HepG2 (cell line): Measurements from ENCODE around the gene MYO19. TPM values are rescaled to one million over a fixed set of nuclear protein-coding genes. Genes with fewer than 3 reads are reported as not detected.

Source experiments
- ATAC-seq: fragments of 200-7000 bp; cut with Tn5 transposase; 3 replicates; pipeline ENCODE4 v1.9.1; 2020; ENCODE audit warnings: mild to moderate bottlenecking, moderate library complexity
- BruUV-seq: library from RNA; stranded (reverse); fragments of 400-500 nt; replicated peaks from 2 replicates; lab custom pipeline; 2021; lab: Mats Ljungman, UMichigan
- CTCF ChIA-PET: fragments of 300-600 bp; formaldehyde crosslinking; extraction: SDS; loops from one replicate; lab custom pipeline; 2021; ENCODE audit warnings: low total read pairs, inconsistent platforms, low intra/inter-chr PET ratio; lab: Yijun Ruan, JAX
- POLR2A ChIA-PET: fragments of 350-600 bp; sonication (Branson Sonifier 250); formaldehyde crosslinking; loops from one replicate; lab custom pipeline; 2020; ENCODE audit warnings: antibody characterized with exemption, inconsistent platforms; lab: Yijun Ruan, JAX
- DNase-seq: peaks from one replicate; pipeline ENCODE4 v3.0.0-alpha.2; 2015; ENCODE audit warnings: low spot score
- FAIRE-seq: peaks from 3 replicates; lab custom pipeline; 2011; peaks lifted over from hg19 to GRCh38; lab: Jason Lieb, UNC
- H2AFZ ChIP-seq: one replicate; pipeline ENCODE4 v1.6.1; 2011; ENCODE audit warnings: low read length, inconsistent platforms
- H3K27ac ChIP-seq: fragments of 300-600 bp; 3 replicates; pipeline ENCODE4 v1.8.0; 2011; ENCODE audit warnings: mixed run types, mild to moderate bottlenecking, mixed read lengths, low read length, inconsistent platforms; ENCODE audit not compliant: insufficient read depth; ENCODE audit errors: extremely low read length
- H3K27me3 ChIP-seq, 2 experiments: fragments of 200-600 bp in 1 of 2; 2 replicates in 1 of 2; 3 replicates in 1 of 2; pipeline versions ENCODE4 v1.6.0 to v1.8.0; 2011; ENCODE audit warnings: low read length in 2 of 2, mild to moderate bottlenecking in 2 of 2, moderate library complexity in 2 of 2, inconsistent platforms in 1 of 2; ENCODE audit not compliant: insufficient read depth in 2 of 2, control insufficient read depth in 1 of 2
- H3K36me3 ChIP-seq, 2 experiments: fragments of 200-600 bp in 1 of 2; replicated peaks in 1 of 2; 2 replicates in 1 of 2; 3 replicates in 1 of 2; pipeline versions ENCODE4 v1.5.1 to v1.8.0; 2011; ENCODE audit warnings: low read length in 2 of 2, inconsistent platforms in 1 of 2; ENCODE audit not compliant: insufficient read depth in 2 of 2, control insufficient read depth in 1 of 2
- H3K4me1 ChIP-seq: 2 replicates; pipeline ENCODE4 v1.5.1; 2012; ENCODE audit warnings: low read length, inconsistent platforms; ENCODE audit not compliant: insufficient read depth
- H3K4me2 ChIP-seq: 2 replicates; pipeline ENCODE4 v1.6.0; 2011; ENCODE audit warnings: low read depth, low read length, inconsistent platforms
- H3K4me3 ChIP-seq, 3 experiments: fragments of 200-600 bp in 1 of 3; sonication (generic), shearing (Covaris generic) in 1 of 3; replicated peaks in 1 of 3; 2 replicates each; pipeline ENCODE4 v1.5.1; 2011 to 2016; ENCODE audit warnings: low read length in 3 of 3, inconsistent platforms in 2 of 3, low read depth in 2 of 3, mild to moderate bottlenecking in 2 of 3, control low read depth in 1 of 3, mixed read lengths in 1 of 3; ENCODE audit not compliant: insufficient read depth in 1 of 3
- H3K79me2 ChIP-seq: one replicate; pipeline ENCODE4 v1.6.1; 2011; ENCODE audit warnings: low read length, inconsistent platforms; ENCODE audit not compliant: insufficient read depth
- H3K9ac ChIP-seq: 2 replicates; pipeline ENCODE4 v1.6.0; 2011; ENCODE audit warnings: mild to moderate bottlenecking, low read depth, low read length, inconsistent platforms; ENCODE audit not compliant: insufficient read depth
- H3K9me3 ChIP-seq: 2 replicates; pipeline ENCODE4 v1.5.1; 2012; ENCODE audit warnings: mild to moderate bottlenecking, low read length
- H4K20me1 ChIP-seq: 2 replicates; pipeline ENCODE4 v1.6.0; 2011; ENCODE audit warnings: inconsistent platforms, mild to moderate bottlenecking, low read length, moderate library complexity; ENCODE audit not compliant: insufficient read depth
- ATF3 ChIP-seq: sonication (generic); formaldehyde crosslinking; IDR thresholded peaks from 2 replicates; pipeline ENCODE4 v1.4.0; 2020; ENCODE audit warnings: missing genetic modification reagents
- CHCHD3 ChIP-seq: sonication (generic); formaldehyde crosslinking; IDR thresholded peaks from 2 replicates; pipeline ENCODE4 v1.8.0; 2022; ENCODE audit warnings: mild to moderate bottlenecking, missing genetic modification reagents, moderate library complexity
- GFI1 ChIP-seq: sonication (generic); formaldehyde crosslinking; IDR thresholded peaks from 2 replicates; pipeline ENCODE4 v1.5.0; 2020; ENCODE audit warnings: missing genetic modification reagents, mild to moderate bottlenecking, borderline replicate concordance
- GPN1 ChIP-seq: sonication (generic); formaldehyde crosslinking; IDR thresholded peaks from 2 replicates; pipeline ENCODE4 v1.5.1; 2020; ENCODE audit warnings: missing genetic modification reagents, borderline replicate concordance
- HNRNPLL ChIP-seq: fragments of 200-400 bp; formaldehyde crosslinking; IDR thresholded peaks from 2 replicates; pipeline ENCODE4 v1.6.1; 2017; ENCODE audit warnings: mild to moderate bottlenecking, low read depth, low read length; ENCODE audit not compliant: poor library complexity, severe bottlenecking
- KLF11 ChIP-seq: IDR thresholded peaks from 2 replicates; pipeline ENCODE4 v1.6.1; 2016; ENCODE audit warnings: missing compliant biosample characterization
- RORA ChIP-seq: sonication (generic); formaldehyde crosslinking; IDR thresholded peaks from 2 replicates; pipeline ENCODE4 v1.5.0; 2020; ENCODE audit warnings: mild to moderate bottlenecking, missing genetic modification reagents, moderate library complexity
- ZEB1 ChIP-seq: IDR thresholded peaks from 2 replicates; pipeline ENCODE4 v1.6.1; 2012; ENCODE audit warnings: mild to moderate bottlenecking, low read depth, inconsistent platforms; ENCODE audit not compliant: insufficient replicate concordance
- ZHX2 ChIP-seq, 2 experiments: sonication (generic) in 1 of 2; formaldehyde crosslinking in 1 of 2; IDR thresholded peaks; 2 replicates each; pipeline versions ENCODE4 v1.6.1 to v1.9.0; 2014 to 2022; ENCODE audit warnings: antibody characterized with exemption in 1 of 2, borderline replicate concordance in 1 of 2, inconsistent platforms in 1 of 2, low read depth in 1 of 2, missing genetic modification reagents in 1 of 2
- ZNF207 ChIP-seq: fragments of 450-650 bp; IDR thresholded peaks from 2 replicates; pipeline ENCODE4 v1.6.1; 2016; ENCODE audit warnings: antibody characterized with exemption, borderline replicate concordance
- ZNF3 ChIP-seq: IDR thresholded peaks from 2 replicates; pipeline ENCODE4 v1.7.0; 2017; ENCODE audit warnings: inconsistent platforms
- ZNF468 ChIP-seq: sonication (generic); formaldehyde crosslinking; IDR thresholded peaks from 2 replicates; pipeline ENCODE4 v1.8.0; 2022; ENCODE audit warnings: mild to moderate bottlenecking, moderate library complexity, missing genetic modification reagents
- ZNF672 ChIP-seq: sonication (generic); formaldehyde crosslinking; IDR thresholded peaks from 2 replicates; pipeline ENCODE4 v1.8.1; 2022; ENCODE audit warnings: missing genetic modification reagents
- ZNF720 ChIP-seq: sonication (generic); formaldehyde crosslinking; IDR thresholded peaks from 2 replicates; pipeline ENCODE4 v1.4.0; 2020; ENCODE audit warnings: missing genetic modification reagents
- ZNF766 ChIP-seq: sonication (generic); formaldehyde crosslinking; IDR thresholded peaks from 2 replicates; pipeline ENCODE4 v1.5.0; 2020; ENCODE audit warnings: missing genetic modification reagents, borderline replicate concordance
- WGBS: methylation state at CpG from one replicate; pipeline ENCODE4 v1.1.6; 2017; ENCODE audit warnings: low lambda C conversion rate; 5-methylcytosine and 5-hydroxymethylcytosine counted together
- in situ Hi-C: cut with HindIII; loops from 2 replicates; pipeline ENCODE4 v1.10.0; 2017; ENCODE audit warnings: low pct_unique_long_range_greater_than_20kb; ENCODE audit not compliant: extremely low pct_ligation_motif_present
- intact Hi-C: fragments of 100-400 bp; cut with micrococcal nuclease; formaldehyde crosslinking; loops from one replicate; pipeline ENCODE4 v1.10.0; 2022; ENCODE audit not compliant: unreplicated experiment
- polyA plus RNA-seq, 8 experiments: library from polyadenylated mRNA; depleted of rRNA in 3 of 8; stranded (reverse) in 7 of 8; unstranded in 1 of 8; fragments of >200 nt; fragmentation: Illumina TruSeq in 4 of 8; extraction: Trizol in 4 of 8; gene quantifications; 2 replicates each; pipeline versions ENCODE4 v1.2.1 to v1.2.3, GENCODE V29; 2011 to 2016; ENCODE audit warnings: low read depth in 4 of 8, missing spikeins in 1 of 8, mixed read lengths in 1 of 8; ENCODE audit not compliant: insufficient read depth in 1 of 8
- total RNA-seq, 5 experiments: library from RNA; depleted of rRNA; stranded (reverse); fragments of >200 nt; fragmentation: Illumina TruSeq; extraction: Trizol; gene quantifications; 2 replicates each; pipeline ENCODE4 v1.2.3, GENCODE V29; 2016; ENCODE audit warnings: low read depth in 1 of 5

MYO19 gene
- total and polyA plus RNA-seq, 2 of the 13 experiments (the other 11 are each of a cell fraction or from before 2014, with no cell fraction given): 75.7 to 82.3 TPM

GRCh38 chr17:36532435-36532975 lies 2.2 kb downstream of the MYO19 start:
- peaks cover 19 to 49% of the 10 kb centered on the region in 2 experiments for H3K36me3 ChIP-seq
- no TSS peak for BruUV-seq
- WGBS: 100% methylated on average over 2 of the region's 2 CpGs
- no peak for TF ChIP-seq ATF3 (CRISPR knock-in tag)
- no peak for TF ChIP-seq RORA (CRISPR knock-in tag)
- TF ChIP-seq GPN1 (CRISPR knock-in tag): no peak
- TF ChIP-seq GFI1 (CRISPR knock-in tag): no peak
- TF ChIP-seq KLF11 (CRISPR knock-in tag): no peak
- TF ChIP-seq ZNF3 (CRISPR knock-in tag): no peak
- TF ChIP-seq ZEB1: no peak
- no peak for TF ChIP-seq ZNF207
- no peak for TF ChIP-seq ZNF766 (CRISPR knock-in tag)
- TF ChIP-seq HNRNPLL: no peak
- no peak for TF ChIP-seq CHCHD3 (CRISPR knock-in tag)
- TF ChIP-seq ZNF720: no peak
- no peak for TF ChIP-seq ZNF672
- no peak for TF ChIP-seq ZHX2 (IDR thresholded peaks at IDR 0.05; ENCODE audit: low read depth)
- no peak for TF ChIP-seq ZHX2 (CRISPR knock-in tag; IDR thresholded peaks at IDR 0.05; ENCODE audit: borderline replicate concordance)
- no peak for TF ChIP-seq ZNF468 (CRISPR knock-in tag)

More at GRCh38 chr17:36532435-36532975, 2.2 kb downstream of the MYO19 start:
- Histone ChIP-seq H3K4me3 (no peak overlapping the region), H3K9me3 (no peaks in the 10 kb centered on the region), H3K9ac (0 out of 2 replicates have a peak overlapping the region, but pooled peaks have one; percentile 10), H2AFZ (no peak overlapping the region), H3K79me2 (peaks cover 21% of the 10 kb centered on the region), H3K27ac (no peak overlapping the region), H4K20me1 (no peaks in the 10 kb centered on the region), H3K27me3 (no peaks in the 10 kb centered on the region; a peak in 1 of 5 replicates), H3K4me1 (peaks cover 38% of the 10 kb centered on the region), H3K4me2 (no peak overlapping the region)
- intact Hi-C loops: no loop called here
- FAIRE-seq (no peak), ATAC-seq (no peak), DNase-seq (no peak)
- in situ Hi-C loops: no loop called here
- CTCF ChIA-PET: no interaction called here
- POLR2A ChIA-PET: no interaction called here
